GM19468 (cell line): ENCODE data around the gene IRS1.
A peak's percentile ranks its signal among the peaks of the same experiment; 100 is the strongest.

Experiments used
- ATAC-seq: cut with Tn5 transposase; IDR thresholded peaks from one replicate; pipeline ENCODE4 v1.9.1; 2021; ENCODE audit warnings: mild to moderate bottlenecking, moderate library complexity, moderate number of reproducible peaks; ENCODE audit not compliant: unreplicated experiment; ENCODE audit errors: extremely low read depth

The IRS1 gene

DNA sequence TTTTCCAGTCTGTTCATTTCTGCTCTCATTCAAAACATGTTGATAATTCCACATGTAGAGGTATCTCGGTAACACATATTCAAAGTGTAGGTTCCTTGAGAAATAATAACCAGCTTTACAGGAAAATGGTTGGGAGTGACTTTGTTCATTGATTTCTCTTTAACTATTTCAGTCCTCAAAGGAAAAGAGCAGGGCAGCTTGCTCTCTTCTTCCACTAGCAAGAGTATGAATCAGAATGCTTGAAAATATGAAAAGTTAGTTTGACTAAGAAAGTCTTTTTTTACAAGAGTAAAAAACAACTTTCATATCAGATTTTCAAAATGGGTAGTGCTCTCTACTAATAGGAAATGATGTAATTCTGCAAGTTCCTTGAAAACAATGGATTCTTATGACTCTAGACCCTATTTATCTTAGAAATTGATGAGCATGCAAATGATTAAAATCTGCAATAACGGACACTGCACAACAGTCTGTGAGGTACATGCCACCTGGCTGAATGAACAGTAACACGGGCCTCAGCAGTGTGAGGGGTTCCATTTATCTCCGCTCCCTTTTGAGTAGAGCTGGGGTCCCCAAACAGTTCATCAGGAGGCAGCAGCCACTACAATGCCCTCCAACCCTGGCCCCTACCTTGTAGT, 65.6 kb downstream of the IRS1 start:
- ATAC-seq = no peak

DNA sequence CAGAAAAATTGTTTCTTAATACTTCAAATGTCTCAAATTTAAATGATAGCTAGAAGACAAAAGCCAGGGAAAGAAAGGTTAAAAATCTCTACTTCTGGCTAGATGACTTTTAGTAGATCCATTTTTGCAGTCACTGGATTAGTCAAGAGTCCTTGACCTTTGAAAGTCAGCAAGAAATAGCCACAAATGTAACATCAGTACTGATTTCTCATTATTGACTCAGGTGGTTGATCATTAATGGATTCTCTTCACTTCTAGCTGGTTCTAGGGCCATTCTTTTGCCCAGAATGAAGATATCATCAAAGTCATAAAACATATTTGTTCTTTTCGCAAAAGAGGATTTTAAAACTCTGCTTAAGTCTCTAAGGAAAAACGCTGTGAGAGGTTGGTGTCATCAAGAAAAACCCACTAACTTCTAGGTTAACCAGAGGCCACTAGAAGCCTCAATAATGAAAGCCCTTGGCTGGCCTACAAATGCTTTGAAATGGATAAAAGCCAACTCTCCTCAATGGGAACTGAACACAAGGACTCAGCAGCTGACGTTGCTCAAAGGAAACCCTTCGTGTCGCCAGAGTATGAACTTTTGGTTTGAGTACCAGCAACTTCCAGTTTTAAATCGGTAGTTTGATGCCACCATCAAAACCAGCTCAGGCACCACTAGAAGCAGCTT, 66.3 kb downstream of the IRS1 start:
- peak; percentile 64 for ATAC-seq

DNA sequence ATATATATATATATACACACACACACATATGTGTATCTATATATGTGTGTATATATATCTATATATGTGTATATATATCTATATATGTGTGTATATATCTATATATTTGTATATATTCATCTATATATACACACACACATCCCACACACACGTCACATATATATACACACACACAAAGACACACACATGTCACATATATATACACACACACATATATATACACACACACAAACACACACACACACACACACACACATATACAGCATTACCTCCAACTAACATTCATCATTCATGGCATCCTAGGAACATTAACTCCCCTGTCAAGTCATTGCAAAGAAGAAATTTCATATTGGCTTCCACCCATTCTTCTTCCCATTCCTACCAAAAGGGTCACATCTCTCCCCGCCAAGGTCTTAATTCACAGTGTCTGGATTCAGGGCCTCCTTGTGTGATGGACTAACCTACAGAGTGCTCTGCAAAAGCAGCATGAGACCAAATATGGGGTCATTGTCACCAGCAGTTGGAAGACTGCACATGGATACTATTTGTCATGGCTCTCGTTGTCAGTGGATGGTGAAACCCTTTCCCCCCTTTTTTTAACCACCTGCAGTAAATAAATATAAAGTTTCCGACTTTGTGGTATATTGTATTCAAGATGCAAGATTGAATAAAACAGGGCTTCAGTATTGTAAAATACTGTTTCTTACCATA, 67.0 kb downstream of the IRS1 start:
- no peak for ATAC-seq

DNA sequence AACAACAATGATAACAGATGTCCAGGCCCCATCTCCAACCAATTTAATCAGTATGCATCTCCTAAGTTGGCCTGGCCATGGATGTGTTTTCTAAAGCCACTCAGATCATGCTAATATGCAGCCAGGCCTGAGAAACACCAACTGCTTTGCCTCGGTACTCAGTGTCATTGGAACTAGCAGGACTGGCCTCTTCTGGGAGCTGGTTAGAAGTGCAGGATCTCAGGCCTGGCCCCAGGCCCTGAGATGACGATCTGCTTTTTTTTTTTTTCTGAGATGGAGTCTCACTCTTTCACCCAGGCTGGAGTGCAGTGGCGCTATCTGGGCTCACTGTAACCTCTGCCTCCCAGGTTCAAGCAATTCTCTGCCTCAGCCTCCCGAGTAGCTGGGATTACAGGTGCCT, 69.1 kb downstream of the IRS1 start:
- no peak for ATAC-seq

DNA sequence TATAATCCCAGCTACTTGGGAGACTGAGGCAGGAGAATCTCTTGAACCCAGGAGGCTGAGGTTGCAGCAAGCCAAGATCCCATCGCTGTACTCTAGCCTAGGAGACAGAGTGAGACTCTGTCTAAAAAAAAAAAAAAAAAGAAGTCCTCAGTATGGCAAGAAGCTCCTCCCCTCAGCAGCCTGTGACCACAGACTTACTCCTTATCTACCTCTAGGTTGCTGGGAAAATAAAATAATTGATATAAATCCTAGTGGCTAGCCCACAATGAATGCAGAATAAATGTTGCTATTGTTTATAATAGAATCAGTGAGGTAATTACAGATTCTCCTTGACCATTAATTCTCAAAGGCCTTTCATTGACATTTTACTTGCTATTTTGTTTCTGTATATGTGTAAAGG, 70.6 kb downstream of the IRS1 start:
- ATAC-seq = no peak

- ATAC-seq = no peak
Measured at GRCh38 chr2:226727251-226727650, 72.4 kb downstream of the IRS1 start.

DNA sequence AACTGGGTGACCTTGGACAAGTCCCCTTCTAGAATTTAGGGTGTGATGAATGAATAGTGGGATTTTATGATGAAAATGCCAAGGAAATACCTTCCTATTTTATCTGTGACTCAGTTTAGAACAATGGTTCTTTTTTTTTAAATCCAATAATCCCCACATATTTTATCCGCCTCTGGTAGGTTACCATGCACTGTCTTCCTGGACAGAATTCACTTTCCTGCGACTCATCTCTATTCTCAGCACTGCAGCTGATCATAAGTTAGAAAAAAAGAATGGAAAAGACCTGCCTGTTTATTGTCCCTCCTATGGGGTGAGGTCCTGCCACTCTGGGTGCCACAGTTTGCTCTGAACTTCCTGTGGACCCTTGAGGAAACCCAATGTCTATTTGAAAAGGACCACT, 73.1 kb downstream of the IRS1 start:
- ATAC-seq = no peak

- no peak for ATAC-seq
Measured at GRCh38 chr2:226725126-226725860, 74.3 kb downstream of the IRS1 start.

DNA sequence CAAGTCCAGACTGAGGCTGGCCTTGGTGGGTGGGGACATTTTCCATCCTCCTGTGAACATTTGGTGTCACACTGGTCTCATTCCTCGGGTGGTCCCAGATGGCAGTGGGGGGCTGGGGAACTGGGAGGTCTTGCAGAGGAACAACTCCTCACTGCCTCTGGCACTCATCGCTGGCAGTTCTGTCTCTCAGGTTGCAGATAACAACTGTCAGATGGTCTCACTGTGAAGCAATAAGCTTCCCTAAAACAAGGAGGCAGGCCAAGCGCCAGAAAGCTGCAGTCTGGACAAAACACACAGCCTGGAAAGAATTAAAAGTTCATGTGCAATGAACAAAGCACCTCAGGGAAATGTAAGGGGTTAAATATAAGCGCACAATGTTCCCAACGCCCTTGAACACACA, 78.1 kb downstream of the IRS1 start:
- no peak for ATAC-seq

DNA sequence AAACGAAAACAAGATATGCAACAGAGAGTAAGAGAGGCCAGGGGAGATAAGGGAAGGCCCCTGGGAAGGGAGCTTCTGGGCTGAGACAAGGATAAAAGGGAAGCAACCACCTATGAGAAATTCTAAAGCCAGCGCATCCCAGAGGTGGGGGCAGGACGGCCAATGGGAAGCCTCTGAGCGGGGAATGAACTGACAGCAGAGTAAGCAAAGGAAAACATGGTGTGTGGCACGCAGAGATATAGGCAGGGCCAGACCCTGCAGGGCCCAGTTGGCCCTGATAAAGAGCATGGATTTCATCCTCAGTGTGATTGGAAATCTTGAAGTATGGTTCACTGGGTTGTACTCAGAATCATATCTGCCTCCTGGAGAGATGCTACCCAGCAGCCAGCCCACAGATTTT, 78.7 kb downstream of the IRS1 start:
- no peak for ATAC-seq

DNA sequence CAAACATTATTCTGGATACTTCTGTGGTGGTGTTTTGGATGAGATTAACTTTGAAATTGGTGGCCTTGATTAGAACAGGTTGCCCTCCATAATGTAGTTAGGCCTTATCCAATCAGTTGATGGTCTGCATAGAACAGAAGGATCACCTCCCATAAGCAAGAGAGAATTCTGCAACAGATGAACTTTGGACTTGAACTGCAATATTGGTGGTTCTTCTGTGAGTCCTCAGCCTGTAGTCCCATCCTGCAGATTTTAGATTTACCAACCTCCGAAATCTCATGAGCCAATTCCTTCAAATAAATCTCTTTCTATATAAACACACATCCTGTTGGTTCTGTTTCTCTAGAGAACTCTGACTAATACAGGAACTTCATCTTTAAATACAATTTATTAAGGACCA, 81.9 kb downstream of the IRS1 start:
- no peak for ATAC-seq

- no peak for ATAC-seq
Measured at GRCh38 chr2:226716126-226716525, 83.5 kb downstream of the IRS1 start.

DNA sequence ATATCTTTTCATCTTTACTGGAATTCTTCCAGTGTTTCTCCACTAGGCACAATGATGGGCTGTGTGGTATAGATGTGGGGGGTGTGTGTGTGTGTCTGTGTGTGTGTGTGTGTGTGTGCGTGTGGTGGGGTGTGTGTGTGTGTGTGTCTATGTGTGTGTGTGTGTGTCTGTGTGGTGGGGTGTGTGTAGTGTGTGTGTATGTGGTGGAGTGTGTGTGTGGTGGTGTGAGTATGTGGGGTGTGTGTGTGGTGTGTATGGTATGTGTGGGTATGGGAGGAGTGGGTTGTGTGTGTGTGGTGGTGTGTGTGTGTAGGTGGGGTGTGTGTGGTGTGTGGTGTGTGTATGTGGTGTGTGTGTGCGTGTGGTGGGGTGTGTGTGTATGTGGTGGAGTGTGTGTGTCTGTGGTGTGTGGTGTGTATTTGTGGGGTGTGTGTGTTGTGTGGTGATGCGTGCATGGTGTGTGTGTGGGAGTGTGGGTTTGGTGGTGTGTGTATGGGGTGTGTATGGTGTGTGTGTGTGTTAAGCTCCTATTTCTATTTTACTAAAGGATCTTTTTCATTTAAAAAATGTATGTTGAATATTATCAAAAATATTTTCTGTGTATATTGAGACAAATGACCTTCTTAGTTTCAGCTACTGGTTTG, 84.2 kb downstream of the IRS1 start:
- no peak for ATAC-seq

DNA sequence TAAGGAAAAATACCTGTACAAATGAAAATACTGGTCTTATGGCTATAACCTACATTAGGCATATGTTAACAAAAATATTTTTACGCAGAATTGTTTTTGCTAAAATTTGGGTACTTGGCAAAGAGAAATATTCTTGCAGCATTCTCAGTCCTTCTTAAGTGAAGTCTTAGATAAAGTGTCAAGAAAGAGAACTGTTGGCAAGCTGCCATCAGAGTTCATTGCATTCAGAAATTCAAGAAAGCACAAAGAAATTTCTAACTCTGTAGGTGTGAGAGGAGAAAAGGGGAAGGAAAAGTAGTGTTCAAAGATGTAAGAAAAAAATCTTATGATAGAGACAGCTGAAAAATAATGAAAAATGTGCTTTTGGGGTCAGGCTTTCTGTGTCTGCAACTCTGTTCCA, 86.7 kb downstream of the IRS1 start:
- ATAC-seq = no peak

GRCh38 chr2:226711606-226712296, 87.9 kb downstream of the IRS1 start:
- no peak for ATAC-seq

DNA sequence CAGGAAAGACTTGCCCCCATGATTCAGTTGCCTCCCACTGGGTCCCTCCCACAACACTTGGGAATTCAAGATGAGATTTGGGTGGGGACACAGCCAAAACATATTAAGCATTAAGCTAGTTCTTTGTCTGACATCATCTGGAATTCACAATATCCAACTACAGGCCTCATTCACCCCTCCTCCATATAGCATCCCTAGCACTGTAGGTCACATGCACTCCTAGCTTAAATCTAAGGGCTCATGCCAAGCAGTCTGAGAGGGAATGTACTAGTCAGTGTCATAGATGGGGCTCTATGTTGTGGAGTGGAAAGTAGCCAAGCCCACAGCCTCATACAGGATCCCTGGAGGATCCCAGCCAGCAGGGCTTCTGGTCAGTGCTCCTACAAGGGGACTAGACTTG, 92.1 kb downstream of the IRS1 start:
- no peak for ATAC-seq

- no peak for ATAC-seq
Measured at GRCh38 chr2:226705965-226706364, 93.7 kb downstream of the IRS1 start.

GRCh38 chr2:226705133-226705886, 94.3 kb downstream of the IRS1 start:
- ATAC-seq = no peak

DNA sequence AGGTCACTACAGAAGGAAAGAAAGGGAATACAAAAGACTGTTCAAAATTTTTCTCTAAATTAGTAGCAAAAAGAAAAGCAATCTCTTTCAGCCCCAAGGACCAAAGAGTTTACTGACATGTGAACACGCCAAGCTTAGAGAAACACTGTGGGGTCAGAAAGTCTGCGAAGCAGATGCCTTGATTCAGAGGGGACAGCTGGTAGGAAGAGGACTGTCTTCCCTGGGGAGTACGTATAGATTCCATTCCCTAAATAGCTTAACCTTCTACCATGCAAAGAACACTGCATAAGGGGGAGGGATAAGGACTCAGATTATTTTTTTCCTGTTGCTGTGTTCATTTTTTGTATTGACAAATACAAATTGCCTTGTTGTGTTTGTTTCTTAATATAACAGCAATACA, 96.1 kb downstream of the IRS1 start:
- no peak for ATAC-seq
